ENCODE results near the gene CALR3. TPM values are rescaled to one million over a fixed set of nuclear protein-coding genes. Genes with fewer than 3 reads are reported as not detected.
"Not testable (repeated sequence)": the region's sequence is repeated elsewhere in the genome, so short reads cannot be mapped to it uniquely, and the experiment has no call there.

Gene CALR3
- total and polyA plus RNA-seq, 2 of the 8 experiments (the other 6 are each of a cell fraction or from before 2014, with no cell fraction given): 0.11 to 0.32 TPM

- Histone ChIP-seq H4K8ac (ENCODE audit: extremely low read depth, insufficient read depth, low read length) (0 out of 2 replicates have a peak overlapping the region, but pooled peaks have one; percentile 2), H3K79me2 (ENCODE audit: control insufficient read depth in 1 of 2, insufficient read depth in 2 of 2, low read length in 2 of 2) (peaks cover 12 to 38% of the 10 kb centered on the region in 2 experiments), H2AFZ (ENCODE audit: low read length) (peak overlapping the region; percentile 69; the same call in 1 of the 2 replicates)
Observed at GRCh38 chr19:16472559-16472899, 23.4 kb downstream of the CALR3 start.

More at GRCh38 chr19:16472559-16472899, 23.4 kb downstream of the CALR3 start:
- Histone ChIP-seq H3K79me1 (ENCODE audit: low read depth, low read length) (peaks cover 14% of the 10 kb centered on the region), H4K20me1 (replicated peaks in 1 of 2; ENCODE audit: control insufficient read depth in 1 of 2, insufficient read depth in 2 of 2, low read length in 2 of 2) (peaks cover 5 to 11% of the 10 kb centered on the region in 2 experiments), H3K4me2 (ENCODE audit: insufficient read depth in 1 of 2, low read depth in 2 of 2, low read length in 2 of 2) (peak overlapping the region; percentile 50 to 99), H3K4me3 (ENCODE audit: extremely low read depth in 1 of 4, insufficient read depth in 2 of 4, low read depth in 3 of 4, low read length in 4 of 4) (peak overlapping the region; percentile 60 to 96 (median 74); a peak in 7 of 8 replicates), H2BK5ac (ENCODE audit: low read depth, low read length) (peak overlapping the region; percentile 80; the same call in 1 of the 2 replicates), H3K9ac (replicated peaks in 1 of 4; ENCODE audit: extremely low read depth in 1 of 4, low read depth in 3 of 4, low read length in 3 of 4) (peak overlapping the region in 1 of 4 experiments; percentile 85; a peak in 2 of 7 replicates)
- H3K56ac ChIP-seq (replicated peaks; ENCODE audit: insufficient read length, low read depth, low read length); H3K23me2 ChIP-seq (ENCODE audit: low read depth, low read length); H2BK120ac ChIP-seq (replicated peaks; ENCODE audit: low read depth, low read length); H2BK12ac ChIP-seq (ENCODE audit: low read depth, low read length); H3K27ac ChIP-seq (ENCODE audit: low read depth, low read length); H3K23ac ChIP-seq (ENCODE audit: insufficient read length); H3K27me3 ChIP-seq (replicated peaks in 1 of 4; ENCODE audit: control insufficient read depth in 3 of 4, extremely low read depth in 1 of 4, insufficient read depth in 3 of 4, low read length in 3 of 4); H4K5ac ChIP-seq (ENCODE audit: insufficient read length, low read depth, low read length); H4K91ac ChIP-seq (replicated peaks; ENCODE audit: insufficient read length, low read length); FAIRE-seq; H3K14ac ChIP-seq (ENCODE audit: insufficient read length); H3K4ac ChIP-seq (replicated peaks; ENCODE audit: insufficient read length, low read depth, low read length); H2AK5ac ChIP-seq (ENCODE audit: low read depth, low read length); DNase-seq (ENCODE audit: low read depth in 1 of 2, low spot score in 2 of 2); H3K9me3 ChIP-seq (ENCODE audit: insufficient read depth in 2 of 2, low read depth in 1 of 2, low read length in 1 of 2); H2BK15ac ChIP-seq (ENCODE audit: low read length); H3K4me1 ChIP-seq (replicated peaks in 1 of 4; ENCODE audit: control insufficient read depth in 3 of 4, insufficient read depth in 4 of 4, low read length in 3 of 4); H3K36me3 ChIP-seq (ENCODE audit: control insufficient read depth in 2 of 4, insufficient read depth in 4 of 4, low read length in 3 of 4); H3K18ac ChIP-seq (ENCODE audit: extremely low read depth, low read length); H2BK20ac ChIP-seq (ENCODE audit: low read length): not testable (repeated sequence)
- POLR2A ChIA-PET (ENCODE audit: partially characterized antibody): interaction anchor here (0.6 to 2.1 kb wide), 6 partner anchors 9 to 121 kb away, joined by 3 to 6 read pairs (median 4); partner anchors contain the start of genes C19orf44 and CALR3
- TF ChIP-seq KDM4A (IDR thresholded peaks at IDR 0.05; ENCODE audit: low read depth, low read length, severe bottlenecking): peak; percentile 5
- CTCF ChIA-PET (ENCODE audit: partially characterized antibody): interaction anchor here (0.9 to 2.9 kb wide), 3 partner anchors 20 to 45 kb away, joined by 3 to 8 read pairs (median 4); no protein-coding TSS in a partner anchor
- WGBS, 2 experiments (ENCODE audit: extremely low coverage in 1 of 2, insufficient coverage in 1 of 2, insufficient read length in 1 of 2, insufficient replicate concordance in 2 of 2, low coverage in 1 of 2, low lambda C conversion rate in 2 of 2, missing lambda C conversion rate in 1 of 2): 66% methylated on average over 2 of the region's 2 CpGs; no CpG with 5 or more reads in 1 of the 2 experiments

All from H1 (cell line).